Activated CD8-positive, alpha-beta memory T cell treated with anti-CD3 and anti-CD28 coated beads for 1 hour (primary cell): Measurements from ENCODE around the gene JAM2.
"Not testable (repeated sequence)": the region's sequence is repeated elsewhere in the genome, so short reads cannot be mapped to it uniquely, and the experiment has no call there.

Experiments
- DNase-seq, 2 donors: peaks; one replicate each; pipeline ENCODE4 v3.0.0-alpha.2; 2020; ENCODE audit warnings: low read depth in 1 of 2; ENCODE audit errors: extremely low read depth in 1 of 2

The JAM2 gene, protein sequence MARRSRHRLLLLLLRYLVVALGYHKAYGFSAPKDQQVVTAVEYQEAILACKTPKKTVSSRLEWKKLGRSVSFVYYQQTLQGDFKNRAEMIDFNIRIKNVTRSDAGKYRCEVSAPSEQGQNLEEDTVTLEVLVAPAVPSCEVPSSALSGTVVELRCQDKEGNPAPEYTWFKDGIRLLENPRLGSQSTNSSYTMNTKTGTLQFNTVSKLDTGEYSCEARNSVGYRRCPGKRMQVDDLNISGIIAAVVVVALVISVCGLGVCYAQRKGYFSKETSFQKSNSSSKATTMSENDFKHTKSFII

DNA sequence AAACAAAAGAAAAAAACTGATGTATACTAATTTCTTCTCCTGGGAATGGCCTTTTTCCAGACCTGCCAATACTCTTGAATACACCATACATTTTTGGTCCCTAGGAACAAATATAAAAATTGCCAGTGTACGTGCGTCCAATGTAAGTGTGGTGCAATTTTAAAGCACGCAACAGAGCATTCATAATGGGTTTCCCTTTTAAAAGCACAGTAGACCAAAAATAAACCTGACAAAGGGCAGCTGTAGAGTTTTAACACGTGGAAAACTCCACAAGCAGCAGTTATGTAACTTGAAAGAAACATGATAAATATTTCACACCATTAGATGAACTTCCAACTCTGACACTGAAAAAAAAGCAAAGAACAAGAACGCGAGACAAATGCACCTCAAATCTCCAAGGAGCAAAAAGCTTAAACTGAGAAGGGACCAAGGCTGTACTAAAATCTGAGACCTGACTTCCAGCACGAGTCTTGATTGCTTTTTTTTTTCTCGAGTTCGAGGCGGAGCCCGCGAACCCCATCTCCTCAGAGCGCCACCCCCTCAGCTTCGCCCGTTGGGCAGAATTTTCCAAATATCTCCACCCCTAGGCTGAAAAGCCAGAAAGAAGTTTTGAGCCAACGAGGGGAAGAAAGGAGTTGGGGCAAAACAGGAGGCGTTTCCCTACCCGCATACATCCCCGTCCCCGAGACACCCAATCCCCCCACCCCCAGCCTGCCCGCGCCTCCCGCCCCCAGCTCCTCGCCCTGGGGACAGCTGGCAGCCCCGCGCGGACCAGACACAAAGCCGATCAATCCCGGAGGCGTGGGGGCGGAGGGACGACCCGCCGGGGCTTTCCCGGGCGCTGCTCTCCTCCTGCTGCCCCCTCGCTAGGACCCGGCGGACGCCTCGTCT, at the start of gene JAM2:
Gene JAM2, plus strand, starts transcription at position 599 of the 891 bp plus-strand sequence. CDS start 564 bp downstream, outside the sequence.
- DNase-seq: no peak

DNA sequence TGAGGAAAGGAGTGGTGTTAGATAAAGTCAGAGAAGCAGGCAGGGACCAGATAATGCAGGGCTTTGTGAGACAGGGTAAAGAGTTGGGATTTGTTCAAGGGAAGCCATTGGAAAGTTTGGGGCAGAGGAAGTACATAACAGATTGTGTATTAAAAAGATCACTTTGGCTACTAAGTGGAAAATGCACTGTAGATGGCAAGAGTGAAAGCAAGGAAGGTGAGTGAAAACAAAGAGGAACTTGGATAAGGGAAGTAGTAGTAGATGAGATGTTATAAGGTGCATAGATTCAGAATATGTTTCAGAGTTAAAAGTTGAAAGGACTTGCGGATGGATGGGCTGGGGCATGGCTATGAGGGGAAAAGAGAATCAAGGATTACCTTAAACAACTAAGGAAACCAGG, 49.2 kb upstream of the JAM2 start:
- DNase-seq: no peak

DNA sequence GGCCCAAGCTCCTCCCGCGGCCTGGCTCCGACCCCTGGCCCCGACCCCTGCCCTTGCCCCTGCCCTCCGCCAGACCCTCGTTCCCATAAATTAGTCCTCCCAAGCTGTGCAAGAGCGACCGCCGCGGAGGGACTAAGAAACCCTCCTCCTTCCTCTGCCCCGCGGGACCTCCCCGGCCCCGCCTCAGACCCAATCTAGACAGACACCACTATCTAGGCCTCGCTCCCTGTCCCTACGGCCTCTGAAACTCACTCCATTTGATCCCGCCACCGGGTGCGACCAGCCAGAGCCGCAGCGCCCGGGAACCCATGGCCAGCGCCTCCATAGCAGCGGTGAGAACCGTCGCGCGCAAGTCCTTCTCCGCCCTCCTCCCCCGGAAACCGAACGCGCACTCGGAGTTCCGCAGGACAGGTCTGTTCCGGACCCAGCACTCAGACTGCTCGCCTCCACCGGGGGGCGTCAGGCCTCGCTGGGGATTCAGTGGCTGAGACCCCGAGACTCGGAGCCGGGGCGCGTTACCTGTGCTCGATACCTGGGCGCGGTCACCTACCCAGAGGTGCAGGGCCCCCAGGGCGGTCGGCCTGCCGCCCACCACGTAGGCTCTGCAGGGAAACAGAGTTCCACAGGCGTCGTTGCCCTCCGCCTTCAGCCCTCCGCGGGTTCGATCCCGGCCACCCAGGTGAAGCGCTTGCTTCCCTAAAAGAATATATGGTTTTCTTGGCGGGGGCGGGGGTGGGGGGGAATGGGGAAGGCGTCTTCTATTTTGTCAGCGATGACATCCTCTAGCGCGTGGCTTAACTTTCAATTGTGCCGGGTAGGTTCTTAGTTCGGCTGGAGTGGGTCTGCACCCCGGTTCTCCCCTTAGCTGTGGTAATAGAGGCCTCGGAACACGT, 31.7 kb upstream of the JAM2 start, which contains the start of gene MRPL39:
Gene MRPL39, minus strand, starts transcription at position 331 of the 893 bp plus-strand sequence. Its CDS starts 6 bp downstream, at position 325.
- peak; percentile 67 to 78 for DNase-seq

DNA sequence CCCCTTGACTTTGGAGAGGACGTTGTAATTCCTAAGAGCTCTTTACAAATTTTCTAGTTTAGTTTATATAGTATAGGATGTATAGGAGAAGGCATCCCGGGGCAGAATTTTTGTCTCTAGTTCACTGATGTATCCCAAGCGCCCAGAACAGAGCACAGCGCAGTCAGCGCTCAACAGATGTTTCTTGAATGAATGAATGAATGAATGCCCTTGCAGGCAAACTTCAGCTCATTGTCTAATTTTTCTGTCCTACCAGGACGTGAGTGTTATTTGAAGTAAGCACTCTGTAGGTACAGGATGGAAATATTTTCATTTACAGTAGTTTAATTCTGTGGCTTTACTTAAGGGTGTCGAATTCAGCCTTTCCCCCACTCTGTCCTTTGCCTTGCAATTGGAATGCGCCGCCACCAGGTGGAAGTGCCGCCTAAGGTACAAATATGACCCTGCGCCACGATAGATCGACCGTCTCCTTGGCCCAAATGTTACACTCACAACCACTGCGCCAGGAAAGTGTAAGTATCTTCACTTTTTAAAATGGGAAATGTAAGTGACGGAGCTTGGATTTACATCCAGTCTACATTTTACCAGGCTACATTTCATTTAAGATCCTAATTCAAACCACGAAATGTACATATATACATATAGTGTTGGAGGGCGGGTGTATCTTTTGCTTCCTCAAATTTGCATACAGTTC, 30.9 kb upstream of the JAM2 start:
- DNase-seq: peak; percentile 57 to 59

DNA sequence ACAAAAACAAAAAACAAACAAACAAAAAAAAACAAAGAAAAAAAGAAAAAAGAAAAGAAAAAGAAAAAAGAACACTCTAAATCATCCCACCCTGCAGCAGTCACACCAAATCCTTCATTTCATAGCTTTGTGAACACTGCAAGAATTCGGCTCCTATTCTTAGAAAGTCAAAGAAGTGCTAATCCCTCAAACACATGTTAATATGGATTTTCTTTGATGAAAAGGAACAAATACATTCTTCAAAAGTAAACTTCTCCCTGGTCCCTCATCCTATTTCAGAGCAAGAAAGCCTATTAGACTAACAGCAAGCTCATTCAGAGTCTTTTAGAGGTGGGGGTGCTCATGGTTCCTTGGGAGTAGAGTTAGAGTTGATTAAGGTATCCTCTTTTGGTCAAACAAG, 24.6 kb upstream of the JAM2 start:
- DNase-seq: no peak

DNA sequence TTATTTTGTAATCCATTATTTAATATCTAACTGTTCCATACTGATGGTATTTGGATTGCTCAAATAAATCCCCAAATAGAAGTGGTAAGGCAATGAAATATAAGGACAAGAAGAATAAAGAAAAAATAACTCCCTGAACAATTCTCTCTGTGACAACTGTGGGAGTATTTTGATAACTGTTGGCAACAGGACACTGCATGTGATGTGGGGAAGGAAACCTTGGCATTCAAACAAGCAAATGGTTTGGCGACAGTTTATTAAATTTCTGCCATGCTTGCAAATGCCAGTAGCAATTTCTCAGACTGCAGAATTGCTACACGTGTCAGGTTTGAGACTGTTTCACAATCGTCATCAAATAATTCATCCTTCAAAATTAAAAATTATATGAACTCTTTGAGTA, 23.2 kb upstream of the JAM2 start:
- DNase-seq: no peak

DNA sequence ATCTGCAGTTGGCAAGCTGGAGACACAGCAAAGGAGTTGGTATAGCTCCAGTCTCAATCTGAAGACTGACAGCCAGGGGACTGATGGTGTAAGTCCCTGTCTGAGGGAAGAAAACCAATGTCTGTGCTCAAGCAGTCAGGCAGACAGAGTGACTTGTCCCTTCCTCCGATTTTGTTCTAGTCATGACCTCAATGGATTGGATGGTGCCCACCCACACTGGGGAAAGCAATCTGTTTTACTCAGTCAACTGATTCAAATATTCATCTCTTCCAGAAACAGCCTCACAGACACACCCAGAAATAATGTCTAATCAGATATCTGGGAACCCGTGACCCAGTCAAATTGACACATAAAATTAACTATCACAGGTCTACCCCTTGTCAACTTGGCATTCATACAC, 19.9 kb upstream of the JAM2 start:
- no peak for DNase-seq

DNA sequence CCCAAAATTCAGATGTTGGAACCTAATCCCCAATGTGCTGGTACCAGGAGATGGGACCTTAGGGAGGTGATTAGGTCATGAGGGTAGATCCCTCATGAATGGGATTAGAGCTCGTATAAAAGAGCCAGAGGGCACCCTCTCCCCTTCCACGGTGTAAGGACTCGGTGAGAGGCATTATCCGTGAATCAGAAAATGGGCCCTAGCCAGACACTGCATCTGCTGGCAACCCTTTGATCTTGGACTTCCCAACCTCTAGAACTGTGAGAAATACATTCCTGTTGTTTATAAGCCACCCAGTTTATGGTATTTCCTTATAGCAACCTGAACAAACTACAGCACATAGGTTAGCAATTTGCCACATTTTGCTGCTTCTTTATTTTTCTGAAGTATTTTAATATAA, 14.5 kb upstream of the JAM2 start:
- DNase-seq: no peak

DNA sequence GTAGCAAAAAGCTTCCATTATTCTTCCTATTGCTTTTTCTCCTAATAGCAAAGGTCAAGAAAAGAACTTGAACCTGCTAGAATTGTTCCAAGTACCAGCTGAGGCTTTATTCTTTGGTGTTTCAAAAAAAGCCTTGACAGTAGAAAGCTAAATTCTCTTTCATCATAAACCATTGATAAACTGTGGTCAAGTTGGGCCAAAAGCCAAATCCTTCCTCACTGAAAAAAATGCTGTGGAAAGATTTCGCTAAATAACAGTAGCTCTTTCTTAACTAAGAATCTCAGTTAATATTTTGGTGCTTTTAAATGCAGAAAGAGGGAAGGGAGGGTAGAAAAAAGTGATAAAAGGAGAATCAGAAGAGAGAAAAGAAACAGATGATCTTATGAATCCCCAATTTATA, 14.0 kb upstream of the JAM2 start:
- DNase-seq: no peak

DNA sequence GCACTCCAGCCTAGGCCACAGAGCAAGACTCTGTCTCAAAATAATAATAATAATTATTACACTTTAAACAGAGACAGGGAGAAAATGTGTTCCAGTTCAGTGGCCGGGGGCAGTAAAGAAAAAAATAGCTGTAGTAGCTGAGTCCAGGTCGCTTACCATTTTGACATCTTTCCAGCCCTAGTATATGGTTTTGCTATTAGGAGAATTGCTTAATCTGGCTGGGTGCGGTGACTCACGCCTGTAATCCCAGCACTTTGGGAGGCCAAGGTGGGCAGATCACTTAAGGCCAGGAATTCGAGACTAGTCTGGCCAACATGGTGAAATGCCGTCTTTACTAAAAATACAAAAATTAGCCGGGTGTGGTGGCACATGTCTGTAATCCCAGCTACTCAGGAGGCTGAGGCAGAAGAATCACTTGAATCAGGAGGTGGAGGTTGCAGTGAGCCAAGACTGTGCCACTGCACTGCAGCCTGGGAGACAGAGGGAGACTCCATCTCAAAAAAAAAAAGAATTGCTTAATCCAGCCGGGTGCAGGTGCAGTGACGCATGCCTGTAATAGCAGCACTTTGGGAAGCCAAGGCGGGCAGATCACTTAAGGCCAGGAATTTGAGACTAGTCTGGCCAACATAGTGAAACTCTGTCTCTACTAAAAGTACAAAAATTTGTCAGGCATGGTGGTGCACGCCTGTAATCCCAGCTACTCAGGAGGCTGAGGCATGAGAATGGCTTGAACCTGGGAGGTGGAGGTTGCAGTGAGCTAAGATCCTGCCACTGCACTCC, 13.1 kb upstream of the JAM2 start:
- DNase-seq: not testable (repeated sequence)

DNA sequence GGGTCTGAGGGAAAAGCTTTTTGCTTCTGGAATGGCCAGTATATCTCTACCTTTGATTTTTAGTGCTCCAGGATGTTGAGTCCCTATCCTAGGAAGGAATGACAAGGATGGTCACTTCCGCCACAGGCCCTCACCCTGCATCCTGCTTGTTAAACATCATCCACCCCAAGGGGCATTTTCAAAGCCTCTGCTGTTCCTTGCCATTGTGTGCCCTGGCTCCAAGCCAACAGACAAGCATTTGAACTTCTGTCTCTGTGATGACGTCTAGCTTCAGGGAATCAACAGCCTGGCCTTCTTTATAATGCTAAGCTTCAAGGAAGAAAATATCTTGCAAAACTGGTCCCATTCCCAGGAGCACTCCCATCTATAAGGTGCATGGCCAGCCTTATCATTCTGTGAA, 12.3 kb upstream of the JAM2 start:
- DNase-seq: no peak

DNA sequence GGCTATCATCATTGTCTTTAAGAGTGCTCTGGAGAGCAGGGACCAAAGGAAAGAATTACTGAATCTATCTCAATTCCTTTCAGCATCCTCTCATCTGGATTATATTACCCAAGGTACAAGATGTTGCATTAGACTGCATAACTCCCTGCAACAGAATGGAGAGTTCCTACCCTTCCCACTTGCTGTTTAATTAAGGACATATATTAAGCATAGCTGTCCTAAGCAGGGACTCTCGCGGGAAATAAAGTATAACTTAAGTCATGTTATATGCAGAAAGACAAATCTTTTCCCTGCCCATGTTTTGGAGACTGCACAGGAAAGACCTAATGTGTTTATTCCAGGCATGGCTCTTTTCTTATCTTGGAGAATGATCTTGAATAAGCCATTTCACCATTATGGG, 6.8 kb upstream of the JAM2 start:
- DNase-seq: no peak

DNA sequence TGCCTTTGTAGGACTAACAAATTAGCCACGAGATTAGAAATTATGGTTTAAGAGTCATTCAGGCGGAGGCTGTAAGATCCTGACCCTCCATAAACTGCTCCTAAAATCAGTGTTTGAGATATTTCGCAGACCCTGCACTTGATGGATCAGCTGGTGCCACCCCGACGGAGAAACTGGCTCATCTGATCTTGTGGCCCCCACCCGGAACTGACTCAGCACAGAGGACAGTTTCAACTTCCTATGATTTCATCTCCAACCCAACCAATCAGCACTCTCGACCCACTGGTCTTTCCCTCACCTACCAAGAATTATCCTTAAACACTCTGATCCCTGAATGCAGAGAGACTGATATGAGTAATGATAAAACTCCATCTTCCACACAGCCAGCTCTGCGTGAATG, 3.7 kb upstream of the JAM2 start:
- DNase-seq: no peak

DNA sequence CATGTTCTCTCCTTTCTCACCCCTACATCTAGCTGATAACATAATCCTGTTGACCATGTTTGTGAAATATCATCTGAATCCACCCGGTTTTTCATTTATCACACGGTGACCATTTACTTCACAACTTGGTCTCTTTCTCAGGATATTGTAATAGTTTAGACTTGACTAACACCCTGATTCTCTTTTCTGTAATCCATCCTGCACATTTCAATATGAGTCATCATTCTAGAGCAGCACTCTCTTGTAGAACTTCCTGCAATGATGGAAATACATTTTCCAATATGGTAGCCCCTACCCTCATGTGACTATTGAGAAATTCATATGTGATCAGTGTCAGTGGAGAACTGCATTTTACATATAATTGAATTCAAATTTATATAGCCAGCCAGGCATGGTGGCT, 2.3 kb upstream of the JAM2 start:
- no peak for DNase-seq

DNA sequence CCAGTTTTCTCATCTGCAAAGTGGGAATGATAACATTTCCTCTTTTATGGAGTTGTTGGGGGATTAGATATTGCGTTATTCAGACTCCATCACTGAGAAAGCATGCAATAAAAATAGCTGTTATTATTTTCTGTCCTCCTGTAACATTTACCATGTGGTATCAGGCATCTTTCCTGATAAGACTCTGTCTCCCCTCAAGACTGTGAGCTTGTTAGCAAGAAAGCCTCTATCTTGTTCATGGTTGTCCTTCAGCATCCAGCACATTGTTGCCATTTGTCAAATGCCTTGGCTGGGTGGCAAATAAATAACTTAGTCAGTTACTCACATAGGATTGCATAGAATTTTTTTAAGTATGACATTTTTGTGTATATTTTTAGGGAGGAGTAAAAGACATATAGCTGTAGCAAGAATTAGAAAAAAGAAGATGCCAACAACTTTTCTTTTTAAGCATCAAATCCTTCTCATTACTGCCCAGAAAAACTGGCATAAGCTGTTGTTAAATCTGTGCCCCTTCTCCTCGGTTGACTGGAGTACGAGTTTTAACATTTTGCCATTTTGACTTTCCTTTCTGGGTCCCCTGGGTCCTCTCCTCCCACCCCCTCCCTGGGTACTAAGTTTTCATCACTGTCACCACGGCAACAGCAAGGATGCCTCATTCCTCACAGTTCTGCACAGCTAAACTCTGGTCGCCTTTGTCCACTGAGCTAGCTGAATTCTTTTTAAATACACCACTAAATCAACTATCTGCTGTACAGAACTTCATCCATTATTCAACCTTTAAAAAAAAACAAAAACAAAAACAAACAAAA, 1.0 kb upstream of the JAM2 start:
- DNase-seq: no peak

DNA sequence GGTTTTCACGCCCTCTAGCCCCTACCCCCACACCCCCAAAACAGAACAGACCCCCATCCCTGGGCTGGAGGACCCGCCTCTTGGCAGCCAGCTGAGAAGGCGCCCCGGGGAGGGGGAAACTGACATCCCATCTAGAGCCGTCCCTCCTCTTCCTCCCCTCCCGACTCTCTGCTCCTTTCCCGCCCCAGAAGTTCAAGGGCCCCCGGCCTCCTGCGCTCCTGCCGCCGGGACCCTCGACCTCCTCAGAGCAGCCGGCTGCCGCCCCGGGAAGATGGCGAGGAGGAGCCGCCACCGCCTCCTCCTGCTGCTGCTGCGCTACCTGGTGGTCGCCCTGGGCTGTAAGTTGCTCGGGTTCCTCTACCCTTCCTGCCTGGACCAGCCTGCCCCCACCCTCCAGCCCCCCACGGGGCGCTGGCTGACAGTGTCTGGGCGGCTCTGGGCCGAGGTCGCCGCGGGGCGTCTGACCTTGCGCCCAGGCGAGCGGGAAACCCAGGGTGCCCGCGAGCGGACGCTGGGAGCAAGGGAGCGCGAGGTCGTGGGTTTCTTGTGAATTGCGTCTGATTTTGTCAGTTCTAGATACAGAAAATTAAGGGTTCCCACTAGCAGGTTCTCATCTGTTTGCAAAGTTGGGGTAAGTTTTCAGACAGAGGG, 618 bp downstream of the JAM2 start:
- DNase-seq: peak; percentile 10 to 27

DNA sequence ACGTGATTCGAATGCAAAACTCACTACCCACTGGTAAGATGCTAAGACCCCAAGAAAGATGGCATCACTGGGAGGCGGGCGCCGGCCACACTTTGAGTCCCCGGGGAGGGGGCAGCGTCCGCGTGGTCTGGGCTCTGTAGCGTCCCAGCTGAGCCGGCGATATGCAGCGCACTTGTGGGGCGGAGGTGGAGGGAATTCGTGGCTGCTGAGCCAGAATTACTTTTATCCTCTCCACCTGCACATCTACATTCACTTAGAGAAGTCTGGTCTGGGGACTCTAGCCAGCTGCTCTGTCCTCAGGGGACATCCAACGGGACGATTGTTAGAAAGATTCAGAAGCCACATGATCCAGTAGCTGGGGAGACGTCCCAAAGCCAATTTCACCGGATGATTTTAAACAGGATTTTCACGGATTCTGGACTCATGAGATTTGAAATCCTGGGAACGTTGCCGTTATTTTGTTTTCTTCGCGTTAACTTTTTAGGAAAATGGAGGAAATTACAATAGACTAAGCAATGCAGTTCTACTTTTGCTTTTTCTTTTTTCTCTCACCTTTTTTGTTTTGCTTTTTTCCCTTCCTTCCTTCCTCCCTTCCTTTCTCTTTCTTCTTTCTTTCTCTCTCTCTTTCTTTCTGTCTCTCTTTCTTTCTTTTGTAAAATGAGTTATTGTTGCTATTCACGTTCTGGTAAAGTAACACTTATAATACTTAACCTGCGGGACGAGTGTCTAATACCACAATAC, 1.3 kb downstream of the JAM2 start:
- no peak for DNase-seq

DNA sequence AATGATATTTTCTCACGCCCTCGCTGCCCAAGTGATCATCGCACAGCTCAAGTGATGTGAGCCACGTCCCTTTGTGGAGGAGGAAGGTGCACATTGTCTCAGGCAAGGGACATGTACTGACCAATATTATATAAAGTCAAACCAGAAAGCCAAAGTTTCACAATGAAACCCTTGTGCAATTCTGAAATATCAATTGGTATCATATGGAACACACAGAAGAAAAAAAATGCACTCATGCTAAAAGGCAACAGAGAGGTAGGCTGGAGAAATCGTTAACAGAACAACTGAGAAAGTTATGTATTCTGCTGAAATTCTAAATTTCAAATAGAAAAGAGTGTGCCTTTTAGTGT, 1.9 kb downstream of the JAM2 start:
- no peak for DNase-seq
